Memory B cell (primary cell): ENCODE data around the gene KRTAP10-1.
"Not testable (repeated sequence)": the region's sequence is repeated elsewhere in the genome, so short reads cannot be mapped to it uniquely, and the experiment has no call there.

Experiments used
- ATAC-seq: fragments of 150-1000 bp; cut with Tn5 transposase; 2 replicates; pipeline ENCODE4 v1.10.0; 2021; ENCODE audit warnings: low read depth, mild to moderate bottlenecking, moderate library complexity
- DNase-seq, 2 donors: peaks; one replicate each; pipeline ENCODE4 v3.0.0; 2022; ENCODE audit warnings: low spot score in 2 of 2
- H3K27ac Mint-ChIP-seq: one replicate; pipeline ENCODE4 v1.8.0; 2022; ENCODE audit warnings: mild to moderate bottlenecking, moderate library complexity, mixed read lengths
- H3K27me3 Mint-ChIP-seq: one replicate; pipeline ENCODE4 v1.8.0; 2022; ENCODE audit warnings: mixed read lengths
- H3K36me3 Mint-ChIP-seq: one replicate; pipeline ENCODE4 v1.8.0; 2022; ENCODE audit warnings: mild to moderate bottlenecking, mixed read lengths
- H3K4me1 Mint-ChIP-seq: one replicate; pipeline ENCODE4 v1.8.0; 2022; ENCODE audit warnings: mixed read lengths
- H3K4me3 Mint-ChIP-seq: one replicate; pipeline ENCODE4 v1.8.0; 2022; ENCODE audit warnings: mild to moderate bottlenecking, moderate library complexity, mixed read lengths
- H3K9me3 Mint-ChIP-seq: one replicate; pipeline ENCODE4 v1.8.0; 2022; ENCODE audit warnings: mixed read lengths

KRTAP10-1 gene

DNA sequence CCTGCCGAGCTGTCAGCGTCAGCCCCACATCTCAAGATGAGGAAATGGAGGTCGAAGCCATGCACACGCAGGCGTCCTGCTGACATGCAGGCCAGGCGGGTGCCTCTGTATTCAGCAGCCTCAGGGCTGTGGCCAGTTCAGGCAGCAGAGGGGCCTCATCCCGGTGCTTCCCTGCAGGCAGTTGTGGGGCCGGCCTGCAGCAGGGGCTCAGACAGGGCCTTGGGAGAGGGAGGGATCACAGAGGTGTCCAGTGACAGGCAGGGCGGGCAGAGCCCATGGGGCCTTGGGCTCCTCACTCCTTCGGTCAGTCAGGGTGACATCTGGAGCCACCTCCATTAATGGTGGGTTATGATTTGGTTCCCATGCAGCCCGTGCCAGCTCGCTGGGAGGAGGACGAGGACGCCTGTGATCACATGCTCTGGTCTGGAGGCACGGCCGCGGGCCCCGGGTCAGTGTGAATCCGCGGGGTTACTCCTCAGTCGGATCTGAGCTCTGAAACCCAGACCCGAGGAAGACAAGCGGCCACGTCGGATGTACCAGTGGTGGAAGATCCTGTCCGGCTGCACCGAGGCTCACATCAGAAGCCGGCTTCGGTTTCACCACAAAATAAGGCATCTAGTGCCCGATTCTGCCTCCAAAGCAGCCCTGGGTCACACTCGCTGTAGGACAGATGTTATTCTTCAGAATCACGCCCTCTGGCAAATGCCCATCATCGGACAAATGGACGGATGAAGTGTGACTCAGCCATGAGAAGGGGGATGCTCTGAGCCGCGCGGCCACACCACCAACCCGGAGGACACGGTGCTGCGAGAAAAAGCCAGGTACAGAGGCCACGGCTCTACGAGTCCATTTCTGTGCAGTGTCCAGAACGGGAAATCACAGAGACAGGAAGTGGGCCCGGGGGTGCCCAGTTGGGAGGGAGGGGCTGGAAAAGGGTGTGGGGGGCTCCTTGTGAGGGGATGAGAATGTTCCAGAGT, 33.4 kb downstream of the KRTAP10-1 start:
- no peak overlapping the region for H3K4me3 Mint-ChIP-seq
- H3K4me1 Mint-ChIP-seq: peaks cover 10% of the 10 kb centered on the region
- DNase-seq: no peak
- no peak for ATAC-seq
- no peaks in the 10 kb centered on the region for H3K9me3 Mint-ChIP-seq
- H3K27ac Mint-ChIP-seq: no peak overlapping the region
- H3K27me3 Mint-ChIP-seq: peaks cover 10% of the 10 kb centered on the region
- no peaks in the 10 kb centered on the region for H3K36me3 Mint-ChIP-seq

DNA sequence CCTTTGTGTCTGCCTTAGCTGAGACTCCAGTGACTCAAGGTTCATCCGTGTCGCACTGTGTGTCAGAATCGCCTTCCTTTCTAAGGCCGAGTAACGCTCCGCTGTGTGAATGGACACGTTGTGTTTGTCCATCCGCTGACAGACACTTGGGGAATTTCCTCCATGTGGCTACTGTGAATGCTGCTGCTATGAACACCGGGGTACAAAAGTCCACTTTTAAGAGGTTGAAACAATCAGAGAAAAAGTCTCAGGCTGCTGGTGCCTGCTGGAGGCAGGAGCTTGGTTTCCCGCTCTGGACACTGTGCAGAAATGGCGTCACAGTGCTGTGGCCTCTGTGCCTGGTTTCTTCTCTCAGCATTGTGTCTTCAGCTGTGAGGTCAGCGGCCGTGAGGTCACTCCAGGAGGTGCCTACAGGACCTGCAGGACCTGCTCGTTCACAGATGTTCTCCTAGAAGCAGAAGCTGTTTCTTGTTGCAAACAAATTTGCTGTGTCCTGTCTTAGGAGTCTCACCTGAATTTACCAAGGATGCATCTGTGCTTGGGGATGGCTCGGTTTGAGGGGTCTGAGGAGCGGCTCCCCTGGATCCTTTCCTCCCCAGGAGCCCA, 34.2 kb downstream of the KRTAP10-1 start:
- H3K27me3 Mint-ChIP-seq: peaks cover 6% of the 10 kb centered on the region
- H3K9me3 Mint-ChIP-seq: no peaks in the 10 kb centered on the region
- no peaks in the 10 kb centered on the region for H3K36me3 Mint-ChIP-seq
- ATAC-seq (no peak), DNase-seq (no peak)
- no peak overlapping the region for H3K27ac Mint-ChIP-seq
- H3K4me1 Mint-ChIP-seq: peaks cover 10% of the 10 kb centered on the region
- H3K4me3 Mint-ChIP-seq: no peak overlapping the region

DNA sequence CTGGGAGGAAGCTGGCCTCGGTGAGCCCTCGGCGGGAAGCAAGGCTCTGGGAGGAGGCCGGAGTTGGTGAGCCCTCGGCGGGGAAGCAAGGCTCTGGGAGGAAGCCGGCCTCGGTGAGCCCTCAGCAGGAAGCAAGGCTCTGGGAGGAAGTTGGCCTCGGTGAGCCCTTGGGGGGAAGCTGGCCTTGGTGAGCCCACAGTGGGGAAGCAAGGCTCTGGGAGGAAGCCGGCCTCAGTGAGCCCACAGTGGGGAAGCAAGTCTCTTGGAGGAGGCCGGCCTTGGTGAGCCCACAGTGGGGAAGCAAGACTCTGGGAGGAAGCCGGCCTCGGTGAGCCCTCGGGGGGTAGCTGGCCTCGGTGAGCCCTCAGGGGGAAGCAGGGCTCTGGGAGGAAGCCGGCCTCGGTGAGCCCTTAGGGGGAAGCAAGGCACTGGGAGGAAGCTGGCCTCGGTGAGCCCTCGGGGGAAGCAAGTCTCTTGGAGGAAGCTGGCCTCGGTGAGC, 36.0 kb downstream of the KRTAP10-1 start:
- Mint-ChIP-seq H3K36me3 (no peaks in the 10 kb centered on the region), H3K27me3 (peaks cover 2% of the 10 kb centered on the region), H3K27ac (peak overlapping the region; percentile 55), H3K9me3 (no peaks in the 10 kb centered on the region), H3K4me1 (peaks cover 7% of the 10 kb centered on the region), H3K4me3 (peak overlapping the region; percentile 32)
- DNase-seq (no peak), ATAC-seq (no peak)

DNA sequence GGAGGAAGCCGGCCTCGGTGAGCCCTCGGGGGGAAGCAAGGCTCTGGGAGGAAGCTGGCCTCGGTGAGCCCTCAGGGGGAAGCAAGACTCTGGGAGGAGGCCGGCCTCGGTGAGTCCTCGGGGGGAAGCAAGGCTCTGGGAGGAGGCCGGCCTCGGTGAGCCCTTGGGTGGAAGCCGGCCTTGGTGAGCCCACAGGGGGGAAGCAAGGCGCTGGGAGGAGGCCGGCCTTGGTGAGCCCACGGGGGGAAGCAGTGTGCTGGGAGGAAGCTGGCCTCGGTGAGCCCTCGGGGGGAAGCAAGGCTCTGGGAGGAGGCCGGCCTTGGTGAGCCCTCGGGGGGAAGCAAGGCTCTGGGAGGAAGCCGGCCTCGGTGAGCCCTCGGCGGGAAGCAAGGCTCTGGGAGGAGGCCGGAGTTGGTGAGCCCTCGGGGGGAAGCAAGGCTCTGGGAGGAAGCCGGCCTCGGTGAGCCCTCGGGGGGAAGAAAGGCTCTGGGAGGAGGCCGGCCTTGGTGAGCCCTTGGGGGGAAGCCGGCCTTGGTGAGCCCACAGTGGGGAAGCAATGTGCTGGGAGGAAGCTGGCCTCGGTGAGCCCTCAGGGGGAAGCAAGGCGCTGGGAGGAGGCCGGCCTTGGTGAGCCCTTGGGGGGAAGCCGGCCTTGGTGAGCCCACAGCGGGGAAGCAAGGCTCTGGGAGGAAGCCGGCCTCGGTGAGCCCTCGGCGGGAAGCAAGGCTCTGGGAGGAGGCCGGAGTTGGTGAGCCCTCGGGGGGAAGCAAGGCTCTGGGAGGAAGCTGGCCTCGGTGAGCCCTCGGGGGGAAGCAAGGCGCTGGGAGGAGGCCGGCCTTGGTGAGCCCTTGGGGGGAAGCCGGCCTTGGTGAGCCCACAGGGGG, 36.7 kb downstream of the KRTAP10-1 start:
- peak overlapping the region; percentile 86 for H3K27ac Mint-ChIP-seq
- not testable (repeated sequence) for DNase-seq, ATAC-seq, H3K36me3 Mint-ChIP-seq, H3K4me1 Mint-ChIP-seq, H3K27me3 Mint-ChIP-seq, H3K9me3 Mint-ChIP-seq
- H3K4me3 Mint-ChIP-seq: peak overlapping the region; percentile 32

DNA sequence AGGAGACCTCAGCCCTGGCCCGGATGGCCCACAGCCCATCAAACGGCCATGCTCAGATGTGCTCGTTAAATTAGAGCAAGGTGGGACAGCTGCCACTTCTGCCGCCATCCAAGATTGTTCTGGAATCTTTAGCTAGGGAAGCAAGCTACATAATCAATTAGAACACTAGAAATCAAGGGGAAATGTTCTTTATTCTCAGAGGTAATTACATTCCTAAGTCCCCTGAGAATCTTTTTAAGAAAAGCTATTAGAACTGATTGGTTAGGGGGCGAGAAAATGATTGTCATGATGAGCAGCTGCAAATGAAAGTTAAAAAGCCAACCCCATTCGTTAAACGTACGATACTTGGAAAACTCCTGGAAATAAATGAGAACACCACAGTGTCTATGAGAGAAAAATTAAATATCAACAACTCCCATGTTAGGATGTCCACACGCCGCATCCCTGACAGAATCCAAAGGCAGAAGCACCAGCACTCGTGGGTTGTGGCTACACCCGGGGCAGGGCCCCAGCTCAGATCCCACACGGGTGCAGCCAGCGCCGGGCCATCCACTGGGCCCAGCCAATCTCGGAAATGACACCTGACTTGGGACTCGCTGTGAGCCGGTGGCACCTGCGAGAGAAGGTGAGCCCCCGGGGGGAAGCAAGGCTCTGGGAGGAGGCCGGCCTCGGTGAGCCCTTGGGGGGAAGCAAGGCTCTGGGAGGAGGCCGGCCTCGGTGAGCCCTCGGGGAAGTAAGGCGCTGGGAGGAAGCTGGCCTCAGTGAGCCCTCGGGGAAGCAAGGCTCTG, 37.6 kb downstream of the KRTAP10-1 start:
- no peak for DNase-seq
- Mint-ChIP-seq H3K27me3 (peaks cover 2% of the 10 kb centered on the region), H3K9me3 (no peaks in the 10 kb centered on the region), H3K36me3 (no peaks in the 10 kb centered on the region), H3K4me1 (peaks cover 7% of the 10 kb centered on the region), H3K4me3 (no peak overlapping the region), H3K27ac (peak overlapping the region; percentile 86)
- ATAC-seq: no peak

DNA sequence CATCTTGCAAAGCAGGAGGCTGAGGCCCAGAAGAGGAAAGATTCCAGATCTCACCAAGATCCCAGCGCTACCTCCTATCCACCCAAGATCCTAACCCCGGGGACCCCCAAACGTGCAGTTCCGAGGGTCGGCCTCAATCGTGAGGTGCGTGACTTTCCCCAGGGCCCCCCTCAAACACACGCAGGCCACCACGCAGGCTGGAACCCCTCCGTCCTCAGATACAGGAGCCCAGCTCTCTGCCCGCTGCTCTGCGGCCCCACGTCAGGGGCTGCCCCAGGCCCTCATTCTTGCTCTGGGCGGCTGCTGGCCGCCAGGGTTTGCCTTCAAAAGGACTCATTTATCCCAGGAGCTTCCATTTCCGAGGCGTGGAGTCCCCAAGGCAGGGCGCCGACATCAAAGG, 39.9 kb downstream of the KRTAP10-1 start:
- Mint-ChIP-seq H3K4me3 (no peak overlapping the region), H3K4me1 (peaks cover 7% of the 10 kb centered on the region), H3K36me3 (no peaks in the 10 kb centered on the region), H3K9me3 (no peaks in the 10 kb centered on the region), H3K27me3 (peaks cover 11% of the 10 kb centered on the region), H3K27ac (no peak overlapping the region)
- no peak for ATAC-seq
- DNase-seq: no peak

DNA sequence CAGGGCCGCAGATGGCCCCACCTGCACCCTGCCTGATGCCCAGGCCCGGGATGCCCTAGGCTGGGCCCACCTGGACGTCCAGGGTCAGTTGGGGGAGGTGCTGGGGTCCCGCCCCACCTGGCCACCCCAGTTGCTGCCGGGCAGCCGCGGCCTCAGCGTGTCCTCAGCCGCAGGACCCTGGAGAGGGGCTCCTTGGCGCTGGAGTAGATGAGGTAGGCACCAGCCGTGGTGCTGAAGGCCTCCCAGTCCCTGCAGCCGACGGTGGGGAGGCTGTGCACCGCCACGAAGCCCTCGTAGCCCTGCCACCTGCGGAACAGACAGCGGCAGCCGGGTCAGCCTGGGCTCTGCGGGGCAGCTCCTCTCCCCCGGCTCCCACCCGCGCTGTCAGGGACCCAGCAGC, 40.4 kb downstream of the KRTAP10-1 start:
- no peak overlapping the region for H3K27ac Mint-ChIP-seq
- H3K9me3 Mint-ChIP-seq: no peaks in the 10 kb centered on the region
- H3K4me1 Mint-ChIP-seq: peaks cover 7% of the 10 kb centered on the region
- H3K27me3 Mint-ChIP-seq: peaks cover 11% of the 10 kb centered on the region
- no peaks in the 10 kb centered on the region for H3K36me3 Mint-ChIP-seq
- H3K4me3 Mint-ChIP-seq: no peak overlapping the region
- DNase-seq (no peak), ATAC-seq (no peak)

DNA sequence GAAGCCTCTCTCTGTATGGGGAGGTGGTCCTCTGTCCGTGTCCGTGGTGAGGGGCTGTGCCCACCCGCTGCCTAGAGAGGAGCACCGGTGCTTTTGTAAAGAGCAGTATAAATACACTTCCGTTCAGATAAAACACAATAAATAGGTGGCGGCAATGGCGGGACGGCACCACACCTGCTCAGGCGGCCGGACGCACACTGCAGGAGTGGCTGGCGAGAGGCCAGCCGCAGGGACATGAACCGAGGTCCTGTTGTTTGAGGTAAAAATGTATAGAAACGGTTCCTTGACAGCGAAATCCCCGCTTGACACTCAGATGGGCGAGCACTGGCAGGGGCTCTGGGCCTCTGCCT, 40.8 kb downstream of the KRTAP10-1 start:
- peaks cover 11% of the 10 kb centered on the region for H3K27me3 Mint-ChIP-seq
- no peak overlapping the region for H3K4me3 Mint-ChIP-seq
- peaks cover 6% of the 10 kb centered on the region for H3K4me1 Mint-ChIP-seq
- ATAC-seq (no peak), DNase-seq (no peak)
- no peaks in the 10 kb centered on the region for H3K9me3 Mint-ChIP-seq
- no peaks in the 10 kb centered on the region for H3K36me3 Mint-ChIP-seq
- H3K27ac Mint-ChIP-seq: no peak overlapping the region

DNA sequence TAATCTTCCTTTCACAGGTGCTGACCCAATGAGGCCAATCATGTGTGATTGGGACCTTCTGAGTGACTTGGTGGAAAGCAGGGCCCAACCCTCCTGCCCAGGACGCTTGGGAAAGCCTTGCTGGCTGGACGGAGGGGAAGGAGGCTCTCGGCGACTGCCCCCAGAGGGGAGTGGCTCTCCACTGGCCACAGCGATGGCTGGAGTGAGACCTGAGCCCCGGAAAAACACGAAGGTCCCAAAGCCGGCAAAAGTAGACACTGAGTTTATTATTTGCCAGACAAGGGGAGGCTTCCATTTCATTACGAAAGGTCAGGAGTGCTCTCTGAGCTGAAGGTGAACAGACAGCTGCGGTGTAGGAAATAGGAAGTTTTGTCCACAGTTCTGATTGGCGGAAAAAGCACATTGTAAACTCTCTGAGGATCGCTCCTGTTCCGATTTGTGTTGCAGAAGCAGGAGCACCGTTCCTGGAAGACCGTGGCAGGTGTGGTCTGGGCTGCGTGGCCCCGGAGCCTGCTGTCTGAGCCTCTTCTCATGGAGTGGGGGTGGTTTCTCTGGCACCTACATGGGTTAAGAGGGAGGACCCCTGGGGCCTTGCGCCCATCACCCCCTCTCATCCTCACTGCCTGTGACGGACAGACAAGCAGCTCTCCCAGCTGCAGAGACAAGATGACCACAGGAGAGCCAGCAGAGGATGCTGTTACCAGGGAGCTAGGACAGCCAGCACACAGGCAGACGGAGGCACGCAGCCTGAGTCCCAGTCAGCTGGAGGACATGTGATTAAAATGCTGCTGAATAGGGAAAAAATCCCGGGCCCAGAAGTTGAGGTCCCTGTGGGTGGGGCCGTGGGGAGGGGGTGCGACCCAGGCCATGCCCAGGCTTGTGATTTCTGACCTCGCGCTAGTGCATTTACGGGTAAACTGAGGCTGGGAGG, 41.5 kb downstream of the KRTAP10-1 start:
- H3K9me3 Mint-ChIP-seq: no peaks in the 10 kb centered on the region
- peaks cover 11% of the 10 kb centered on the region for H3K27me3 Mint-ChIP-seq
- no peak overlapping the region for H3K4me3 Mint-ChIP-seq
- no peaks in the 10 kb centered on the region for H3K36me3 Mint-ChIP-seq
- H3K4me1 Mint-ChIP-seq: no peaks in the 10 kb centered on the region
- DNase-seq (no peak), ATAC-seq (no peak)
- H3K27ac Mint-ChIP-seq: no peak overlapping the region

DNA sequence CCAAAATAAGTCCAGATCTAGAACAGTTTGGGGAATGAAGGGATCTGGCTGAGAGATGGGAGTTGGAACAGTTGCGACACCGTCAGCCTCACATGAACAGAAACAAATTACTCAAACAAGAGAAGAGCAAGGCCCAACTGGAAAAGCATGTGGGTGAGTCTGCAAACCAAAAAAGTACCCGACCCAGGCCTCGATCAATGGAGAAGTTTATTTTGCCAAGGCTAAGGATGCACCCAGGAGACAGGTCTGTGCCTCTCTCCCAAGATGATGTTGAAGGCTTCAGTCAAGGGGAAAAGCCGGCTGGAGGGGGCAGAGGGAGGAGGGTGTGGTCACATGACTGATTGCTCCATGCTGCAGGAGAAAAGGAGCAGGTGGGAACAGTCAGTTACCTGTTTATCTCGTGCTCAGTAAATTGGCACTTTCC, 42.3 kb downstream of the KRTAP10-1 start:
- Mint-ChIP-seq H3K9me3 (peaks cover 4% of the 10 kb centered on the region), H3K4me3 (no peak overlapping the region), H3K27ac (no peak overlapping the region), H3K27me3 (peaks cover 9% of the 10 kb centered on the region), H3K4me1 (no peaks in the 10 kb centered on the region), H3K36me3 (no peaks in the 10 kb centered on the region)
- no peak for DNase-seq
- no peak for ATAC-seq

DNA sequence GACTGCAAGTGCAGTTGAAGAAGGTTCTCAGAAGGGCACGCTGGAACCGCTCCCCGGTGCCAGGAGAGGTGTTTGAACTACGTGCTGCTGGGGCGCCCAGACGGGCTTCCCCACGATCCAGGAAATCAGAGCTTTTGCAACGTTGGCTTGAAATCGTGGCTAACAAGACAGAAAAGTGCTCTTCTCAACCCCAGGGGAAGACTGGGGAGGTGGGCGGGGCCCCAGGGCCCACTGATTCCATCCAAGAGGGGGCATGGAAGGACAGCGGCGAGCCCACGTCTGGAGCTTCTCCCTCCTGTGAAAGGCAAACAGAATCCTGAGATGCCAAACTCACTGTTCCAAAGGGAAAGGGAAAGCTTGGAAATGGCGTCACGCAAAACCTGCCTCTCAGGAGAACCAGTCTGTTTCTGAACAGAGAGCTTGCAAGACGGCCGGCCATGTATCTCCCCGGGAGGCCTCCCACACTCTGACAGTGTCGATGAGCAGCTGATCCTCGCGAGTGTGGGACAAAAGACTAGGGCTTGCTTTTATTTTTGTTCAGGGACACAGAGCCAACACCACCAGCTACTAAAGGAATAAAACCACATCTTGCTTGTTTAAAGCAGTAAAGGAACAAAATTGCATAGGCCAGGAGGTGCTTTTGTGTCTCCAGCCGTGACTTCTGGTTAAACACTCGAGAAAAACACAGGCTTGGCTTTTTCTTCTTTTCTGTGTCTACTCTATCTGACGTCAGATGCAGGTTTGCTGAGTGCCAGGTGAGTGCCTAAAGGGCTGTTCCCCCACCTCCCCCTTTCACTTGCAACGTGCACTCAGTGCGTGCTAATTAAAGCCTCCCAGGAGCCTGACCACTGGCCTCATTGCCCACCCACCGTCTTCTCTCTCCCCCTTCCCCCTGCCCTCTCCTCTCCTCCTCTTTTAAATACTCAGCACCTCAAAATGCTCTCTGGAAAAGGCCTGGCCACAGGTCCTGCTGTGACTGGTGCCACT, 43.1 kb downstream of the KRTAP10-1 start:
- Mint-ChIP-seq H3K27me3 (peaks cover 15% of the 10 kb centered on the region), H3K4me3 (no peak overlapping the region), H3K9me3 (peaks cover 10% of the 10 kb centered on the region), H3K36me3 (no peaks in the 10 kb centered on the region), H3K27ac (no peak overlapping the region), H3K4me1 (no peaks in the 10 kb centered on the region)
- no peak for ATAC-seq
- no peak for DNase-seq
